Measurements from ENCODE around the gene HM13. TPM values are rescaled to one million over a fixed set of nuclear protein-coding genes. Genes with fewer than 3 reads are reported as not detected.
A peak's percentile ranks its signal among the peaks of the same experiment; 100 is the strongest.

Gene HM13
- total and polyA plus RNA-seq, 7 donors: 34.8 to 304 (median 62.5) TPM

GRCh38 chr20:31587545-31588389, 73.5 kb downstream of the HM13 start:
- no peak for DNase-seq
- Histone ChIP-seq H3K27ac (peak overlapping the region; percentile 63 to 84 (median 68)), H3K36me3 (no peaks in the 10 kb centered on the region), H3K4me1 (peaks cover 0 to 14% (median 12%) of the 10 kb centered on the region in 4 donors), H3K9me3 (no peaks in the 10 kb centered on the region), H3K27me3 (peaks cover 0 to 7% (median 5%) of the 10 kb centered on the region in 3 donors), H3K4me3 (peak overlapping the region; percentile 26 to 59 (median 48))
- TF ChIP-seq POLR2AphosphoS5 (IDR thresholded peaks at IDR 0.05) (peak in 1 of 4 donors; percentile 20), EP300 (IDR thresholded peaks at IDR 0.05) (no peak), POLR2A (IDR thresholded peaks at IDR 0.05) (no peak), CTCF (IDR thresholded peaks at IDR 0.05) (no peak)
- 5% methylated on average over 76 of the region's 76 CpGs for WGBS, 2 donors
- intact Hi-C loops (cut with DNase I): no loop called here

GRCh38 chr20:31590717-31591225, 76.5 kb downstream of the HM13 start:
- TF ChIP-seq CTCF (IDR thresholded peaks at IDR 0.05) (no peak), POLR2A (IDR thresholded peaks at IDR 0.05) (no peak), EP300 (IDR thresholded peaks at IDR 0.05) (no peak)
- Histone ChIP-seq H3K9me3 (no peaks in the 10 kb centered on the region), H3K27me3 (peaks cover 0 to 7% (median 5%) of the 10 kb centered on the region in 3 donors), H3K4me1 (peaks cover 0 to 14% (median 12%) of the 10 kb centered on the region in 4 donors), H3K36me3 (no peaks in the 10 kb centered on the region), H3K4me3 (no peak overlapping the region), H3K27ac (no peak overlapping the region)
- DNase-seq: no peak
- 87 to 89% methylated on average over 7 of the region's 7 CpGs for WGBS, 2 donors
- intact Hi-C loops (cut with DNase I): no loop called here

DNA sequence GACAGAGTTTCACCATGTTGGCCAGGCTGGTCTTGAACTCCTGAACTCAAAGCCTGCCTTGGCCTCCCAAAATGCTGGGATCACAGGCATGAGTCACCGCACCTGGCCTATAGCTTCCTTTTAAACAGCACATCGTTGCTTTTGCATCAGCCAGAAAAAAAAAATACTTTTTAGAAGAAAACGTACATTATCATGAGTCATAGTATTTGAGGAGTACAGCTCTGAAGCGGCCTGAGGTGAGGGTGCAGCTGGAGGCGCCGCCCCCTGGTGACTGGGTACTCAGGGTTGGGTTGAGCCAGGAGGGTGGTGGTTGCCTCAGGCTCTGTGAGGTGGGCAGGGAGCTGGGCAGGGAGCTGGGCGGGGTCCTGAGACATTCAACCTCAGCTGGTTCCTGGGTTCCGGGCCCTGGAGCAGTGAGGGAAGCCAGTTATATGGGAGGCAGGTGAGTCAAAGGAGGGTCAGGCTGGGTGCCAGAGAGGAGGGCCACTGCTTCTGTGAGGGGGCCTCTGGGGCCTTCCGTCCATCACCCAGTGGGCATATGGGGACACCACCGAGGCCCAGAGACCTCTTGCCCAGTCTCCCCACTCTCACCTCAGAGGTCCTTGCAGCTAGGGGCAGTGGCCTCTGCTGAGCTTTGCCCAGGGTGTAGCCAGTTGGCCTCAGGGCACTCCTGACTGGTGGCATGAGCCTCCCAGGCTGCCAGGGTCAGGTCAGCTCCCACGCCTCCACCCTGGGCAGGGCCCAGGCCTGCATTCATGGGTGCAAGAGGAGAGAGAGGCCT, 79.2 kb downstream of the HM13 start:
- TF ChIP-seq POLR2A (IDR thresholded peaks at IDR 0.05): no peak
- TF ChIP-seq CTCF (IDR thresholded peaks at IDR 0.05): no peak
- H3K4me3 ChIP-seq: no peak overlapping the region
- no peaks in the 10 kb centered on the region for H3K27me3 ChIP-seq
- no peak for DNase-seq
- H3K4me1 ChIP-seq: peaks cover 0 to 4% (median under 1%) of the 10 kb centered on the region in 4 donors
- no peaks in the 10 kb centered on the region for H3K9me3 ChIP-seq
- peak overlapping the region in 2 of 4 donors; percentile 37 to 44 for H3K27ac ChIP-seq
- intact Hi-C loops (cut with DNase I): no loop called here
- 18 to 63% methylated on average over 11 of the region's 11 CpGs for WGBS, 2 donors
- no peaks in the 10 kb centered on the region for H3K36me3 ChIP-seq

DNA sequence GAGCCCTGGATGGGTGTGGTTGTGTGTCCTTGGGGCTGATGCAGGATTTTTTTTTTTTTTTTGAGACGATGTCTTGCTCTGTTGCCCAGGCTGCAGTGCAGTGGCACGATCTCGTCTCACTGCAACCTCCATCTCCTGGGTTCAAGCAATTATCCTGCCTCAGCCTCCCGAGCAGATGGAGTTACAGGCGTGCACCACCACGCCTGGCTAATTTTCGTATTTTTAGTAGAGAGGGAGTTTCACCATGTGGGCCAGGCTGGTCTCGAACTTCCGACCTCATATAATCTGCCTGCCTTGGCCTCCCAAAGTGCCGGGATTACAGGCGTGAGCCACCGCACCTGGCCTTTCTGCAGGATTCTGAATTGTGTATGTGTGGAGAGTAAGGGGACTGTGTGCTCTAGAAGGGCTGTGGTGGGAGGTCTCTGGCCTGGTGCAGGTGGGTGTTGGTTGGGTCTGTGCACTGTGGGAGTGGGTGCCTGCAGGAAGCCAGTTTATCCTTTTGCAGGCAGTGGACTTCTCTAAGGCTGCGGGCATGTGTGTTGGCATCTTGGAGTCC, 79.8 kb downstream of the HM13 start:
- Histone ChIP-seq H3K27ac (peak overlapping the region in 3 of 4 donors; percentile 7 to 44 (median 37)), H3K27me3 (no peaks in the 10 kb centered on the region), H3K4me1 (peaks cover 0 to 4% (median 0%) of the 10 kb centered on the region in 4 donors), H3K36me3 (no peaks in the 10 kb centered on the region), H3K4me3 (no peak overlapping the region), H3K9me3 (no peaks in the 10 kb centered on the region)
- WGBS, 2 donors: 56 to 87% methylated on average over 13 of the region's 13 CpGs
- no peak for DNase-seq
- intact Hi-C loops (cut with DNase I): no loop called here
- TF ChIP-seq EP300 (IDR thresholded peaks at IDR 0.05): no peak
- no peak for TF ChIP-seq POLR2AphosphoS5 (IDR thresholded peaks at IDR 0.05)
- no peak for TF ChIP-seq POLR2A (IDR thresholded peaks at IDR 0.05)
- no peak for TF ChIP-seq CTCF (IDR thresholded peaks at IDR 0.05)
